Measurements from ENCODE around the gene GLDN.

The GLDN gene

GRCh38 chr15:51447855-51448621 is 106.6 kb downstream of the GLDN start:
- DNase-seq, result no peak

GRCh38 chr15:51448622-51449399 is 107.4 kb downstream of the GLDN start:
- no peak for DNase-seq

GRCh38 chr15:51450001-51450400 is 108.5 kb downstream of the GLDN start:
- DNase-seq, result no peak
